Neural cell (in vitro differentiated cells): ENCODE measurements around the gene UVRAG. TPM values are rescaled to one million over a fixed set of nuclear protein-coding genes. Genes with fewer than 3 reads are reported as not detected.

Source experiments
- H2AFZ ChIP-seq: fragments of 200-600, 300-800 bp; sonication (generic), shearing (Covaris generic); 2 replicates; pipeline ENCODE4 v1.6.0; 2014; ENCODE audit warnings: low read depth, mild to moderate bottlenecking, antibody characterized with exemption, low read length, moderate library complexity
- H3F3A ChIP-seq: fragments of 200-600 bp; shearing (Covaris generic); 2 replicates; pipeline ENCODE4 v1.6.1; 2016; ENCODE audit warnings: mild to moderate bottlenecking, moderate library complexity, mixed read lengths, antibody characterized with exemption, low read length; ENCODE audit not compliant: insufficient read depth, poor library complexity, severe bottlenecking
- H3K27ac ChIP-seq: fragments of 200-600, 300-800 bp; sonication (generic), shearing (Covaris generic); 2 replicates; pipeline ENCODE4 v1.5.1; 2014; ENCODE audit warnings: mild to moderate bottlenecking, low read length, moderate library complexity
- H3K27me3 ChIP-seq: fragments of 300-800, 200-600 bp; sonication (generic), shearing (Covaris generic); 2 replicates; pipeline ENCODE4 v1.6.0; 2014; ENCODE audit warnings: mild to moderate bottlenecking, low read depth, low read length, moderate library complexity; ENCODE audit not compliant: insufficient read depth
- H3K36me3 ChIP-seq: fragments of 300-800, 200-600 bp; sonication (generic), shearing (Covaris generic); 2 replicates; pipeline ENCODE4 v1.5.1; 2014; ENCODE audit warnings: mild to moderate bottlenecking, antibody characterized with exemption, low read length, moderate library complexity; ENCODE audit not compliant: insufficient read depth
- H3K4me2 ChIP-seq: fragments of 300-800, 200-600 bp; sonication (generic), shearing (Covaris generic); 2 replicates; pipeline ENCODE4 v1.6.0; 2014; ENCODE audit warnings: mild to moderate bottlenecking, low read length
- H3K4me3 ChIP-seq: fragments of 300-800, 200-600 bp; sonication (generic), shearing (Covaris generic); 2 replicates; pipeline ENCODE4 v1.5.1; 2014; ENCODE audit warnings: mild to moderate bottlenecking, low read length, moderate library complexity
- H3K79me2 ChIP-seq: fragments of 200-600 bp; shearing (Covaris generic); replicated peaks from 2 replicates; pipeline ENCODE4 v1.6.0; 2014; ENCODE audit warnings: mild to moderate bottlenecking, low read length, moderate library complexity; ENCODE audit not compliant: insufficient read depth
- H3K9ac ChIP-seq: fragments of 300-800, 200-600 bp; sonication (generic), shearing (Covaris generic); 2 replicates; pipeline ENCODE4 v1.6.1; 2016; ENCODE audit warnings: mild to moderate bottlenecking, low read length, mixed read lengths
- H3K9me2 ChIP-seq: fragments of 200-600 bp; shearing (Covaris generic); 2 replicates; pipeline ENCODE4 v1.6.1; 2016; ENCODE audit warnings: mild to moderate bottlenecking, low read length, mixed read lengths; ENCODE audit not compliant: insufficient read depth
- H3K9me3 ChIP-seq: fragments of 200-600, 300-800 bp; sonication (generic), shearing (Covaris generic); 2 replicates; pipeline ENCODE4 v1.6.1; 2016; ENCODE audit warnings: mild to moderate bottlenecking, mixed run types, low read length, moderate library complexity, mixed read lengths
- H4K20me1 ChIP-seq: fragments of 200-600 bp; shearing (Covaris generic); 2 replicates; pipeline ENCODE4 v1.6.1; 2016; ENCODE audit warnings: mild to moderate bottlenecking, mixed run types; ENCODE audit not compliant: insufficient read depth
- CTCF ChIP-seq: fragments of 450-650 bp; IDR thresholded peaks from 2 replicates; pipeline ENCODE4 v1.5.1; 2014; ENCODE audit warnings: antibody characterized with exemption, mild to moderate bottlenecking, moderate library complexity; ENCODE audit not compliant: poor library complexity, severe bottlenecking
- EP300 ChIP-seq: fragments of 450-650 bp; conservative IDR thresholded peaks from 2 replicates; pipeline ENCODE4 v1.6.1; 2014; ENCODE audit warnings: antibody characterized with exemption, mild to moderate bottlenecking, moderate library complexity; ENCODE audit not compliant: poor library complexity, severe bottlenecking
- EZH2 ChIP-seq: fragments of 200-600, 300-800 bp; shearing (Covaris generic), sonication (generic); IDR thresholded peaks from 2 replicates; pipeline ENCODE4 v1.6.1; 2014; ENCODE audit warnings: antibody characterized with exemption, low read length, borderline replicate concordance, mild to moderate bottlenecking; ENCODE audit not compliant: insufficient read depth, poor library complexity, severe bottlenecking
- MXI1 ChIP-seq: fragments of 450-650 bp; conservative IDR thresholded peaks from 2 replicates; pipeline ENCODE4 v1.6.1; 2014; ENCODE audit warnings: antibody characterized with exemption, mild to moderate bottlenecking; ENCODE audit not compliant: poor library complexity, severe bottlenecking
- POLR2AphosphoS5 ChIP-seq: IDR thresholded peaks from 2 replicates; pipeline ENCODE4 v1.6.1; 2012
- RAD21 ChIP-seq: fragments of 450-650 bp; conservative IDR thresholded peaks from 2 replicates; pipeline ENCODE4 v1.6.1; 2014; ENCODE audit warnings: antibody characterized with exemption, mild to moderate bottlenecking, moderate library complexity
- REST ChIP-seq: IDR thresholded peaks from 2 replicates; pipeline ENCODE4 v1.6.1; 2012; ENCODE audit warnings: borderline replicate concordance
- SMC3 ChIP-seq: fragments of 450-650 bp; conservative IDR thresholded peaks from 2 replicates; pipeline ENCODE4 v1.6.1; 2014; ENCODE audit warnings: antibody characterized with exemption, mild to moderate bottlenecking, moderate library complexity; ENCODE audit not compliant: poor library complexity
- TAF1 ChIP-seq: IDR thresholded peaks from 2 replicates; pipeline ENCODE4 v1.6.1; 2012; ENCODE audit warnings: low read depth
- polyA plus RNA-seq: library from polyadenylated mRNA; depleted of rRNA; stranded (reverse); fragments of >200 nt; gene quantifications from 2 replicates; pipeline ENCODE4 v1.2.3, GENCODE V29; 2014

UVRAG gene
- polyA plus RNA-seq, 1 donor from 2014 or later = 31.6 TPM

DNA sequence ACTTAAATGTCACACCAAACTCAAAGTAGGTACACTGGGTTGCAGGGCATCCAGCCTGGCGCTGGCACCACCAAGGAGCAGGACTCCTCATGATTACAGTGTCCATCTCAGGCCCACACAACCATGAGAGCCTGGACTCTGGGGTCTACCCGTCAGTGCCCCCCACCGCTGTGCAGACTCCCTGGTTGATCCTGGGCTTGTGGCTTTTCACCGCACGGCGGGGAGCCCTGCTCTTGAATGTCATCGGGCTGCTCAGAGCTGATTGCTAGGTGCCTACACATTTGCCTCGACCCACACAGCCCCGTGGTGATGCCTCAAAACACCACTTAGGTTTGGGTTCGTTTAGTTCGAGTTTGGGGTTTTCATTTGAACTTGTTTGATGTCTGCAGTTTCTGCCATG lies 328.3 kb downstream of the UVRAG start:
- H4K20me1 ChIP-seq = no peaks in the 10 kb centered on the region
- TF ChIP-seq RAD21 (no peak), MXI1 (no peak), EZH2 (no peak), POLR2AphosphoS5 (no peak), TAF1 (no peak)

DNA sequence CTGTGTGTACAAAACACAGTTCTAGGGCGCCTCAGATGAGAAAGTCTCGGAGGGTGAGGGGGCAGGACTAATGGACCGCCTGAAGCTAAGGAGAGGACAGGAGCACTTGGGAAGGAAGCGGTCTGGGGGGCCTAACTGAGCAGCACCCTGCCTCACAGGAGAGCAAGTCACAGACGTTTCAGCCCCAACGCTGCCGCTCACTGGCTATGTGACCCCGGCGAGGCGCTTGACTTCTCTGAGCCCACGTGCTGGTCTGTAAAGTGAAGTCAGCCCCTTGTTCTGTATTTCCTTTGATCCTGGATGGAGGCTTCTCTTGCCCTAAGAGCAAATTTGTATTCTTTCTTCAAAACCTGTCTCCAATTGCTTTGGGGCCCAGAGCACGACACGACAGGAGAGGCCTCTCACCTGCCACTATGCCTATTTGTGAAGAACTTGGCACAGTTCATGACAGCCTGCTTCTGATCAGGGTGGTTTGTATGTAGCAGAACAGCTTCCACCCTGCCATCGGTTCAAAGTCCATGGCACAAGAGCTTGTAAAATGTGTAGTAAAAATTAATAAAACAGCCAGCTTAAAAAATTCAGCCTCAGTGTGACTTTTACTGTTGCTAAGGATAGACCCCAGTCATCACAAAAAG lies 332.2 kb downstream of the UVRAG start:
- Histone ChIP-seq H4K20me1 (no peaks in the 10 kb centered on the region), H3K27me3 (no peaks in the 10 kb centered on the region), H3K4me2 (no peak overlapping the region), H3F3A (no peaks in the 10 kb centered on the region), H3K4me3 (no peak overlapping the region), H3K27ac (no peak overlapping the region), H3K9me3 (no peaks in the 10 kb centered on the region), H3K9me2 (no peaks in the 10 kb centered on the region), H3K79me2 (no peaks in the 10 kb centered on the region), H2AFZ (no peak overlapping the region), H3K9ac (no peak overlapping the region), H3K36me3 (no peaks in the 10 kb centered on the region)
- TF ChIP-seq RAD21 (no peak), SMC3 (no peak), TAF1 (no peak), MXI1 (no peak), CTCF (no peak), REST (no peak), EZH2 (no peak), EP300 (no peak), POLR2AphosphoS5 (no peak)

More for the DNA sequence above, 328.3 kb downstream of the UVRAG start:
- no peak overlapping the region for H3K4me2 ChIP-seq
- no peaks in the 10 kb centered on the region for H3K27me3 ChIP-seq
- no peak overlapping the region for H3K27ac ChIP-seq
- no peaks in the 10 kb centered on the region for H3F3A ChIP-seq
- H3K4me3 ChIP-seq = no peak overlapping the region
- H3K9ac ChIP-seq = no peak overlapping the region
- H3K9me3 ChIP-seq = no peaks in the 10 kb centered on the region
- no peak overlapping the region for H2AFZ ChIP-seq
- no peaks in the 10 kb centered on the region for H3K79me2 ChIP-seq
- H3K36me3 ChIP-seq = no peaks in the 10 kb centered on the region
- H3K9me2 ChIP-seq = no peaks in the 10 kb centered on the region
